AG09309 (cell line): ENCODE results near the gene CYP2R1.

ENCODE experiments used
- DNase-seq: peaks from one replicate; pipeline ENCODE4 v3.0.0-alpha.2; 2010; ENCODE audit warnings: low read depth
- H3K4me3 ChIP-seq: 2 replicates; pipeline ENCODE4 v1.5.1; 2011; ENCODE audit warnings: mild to moderate bottlenecking, low read depth, low read length, moderate library complexity; ENCODE audit not compliant: control insufficient read depth
- CTCF ChIP-seq: IDR thresholded peaks from 2 replicates; pipeline ENCODE4 v1.5.1; 2011; ENCODE audit warnings: mild to moderate bottlenecking, low read depth, low read length, inconsistent platforms; ENCODE audit not compliant: insufficient read depth, control insufficient read depth; ENCODE audit errors: missing control alignments

The CYP2R1 gene

GRCh38 chr11:14906578-14906977 lies 14.5 kb upstream of the CYP2R1 start:
- DNase-seq: no peak

DNA sequence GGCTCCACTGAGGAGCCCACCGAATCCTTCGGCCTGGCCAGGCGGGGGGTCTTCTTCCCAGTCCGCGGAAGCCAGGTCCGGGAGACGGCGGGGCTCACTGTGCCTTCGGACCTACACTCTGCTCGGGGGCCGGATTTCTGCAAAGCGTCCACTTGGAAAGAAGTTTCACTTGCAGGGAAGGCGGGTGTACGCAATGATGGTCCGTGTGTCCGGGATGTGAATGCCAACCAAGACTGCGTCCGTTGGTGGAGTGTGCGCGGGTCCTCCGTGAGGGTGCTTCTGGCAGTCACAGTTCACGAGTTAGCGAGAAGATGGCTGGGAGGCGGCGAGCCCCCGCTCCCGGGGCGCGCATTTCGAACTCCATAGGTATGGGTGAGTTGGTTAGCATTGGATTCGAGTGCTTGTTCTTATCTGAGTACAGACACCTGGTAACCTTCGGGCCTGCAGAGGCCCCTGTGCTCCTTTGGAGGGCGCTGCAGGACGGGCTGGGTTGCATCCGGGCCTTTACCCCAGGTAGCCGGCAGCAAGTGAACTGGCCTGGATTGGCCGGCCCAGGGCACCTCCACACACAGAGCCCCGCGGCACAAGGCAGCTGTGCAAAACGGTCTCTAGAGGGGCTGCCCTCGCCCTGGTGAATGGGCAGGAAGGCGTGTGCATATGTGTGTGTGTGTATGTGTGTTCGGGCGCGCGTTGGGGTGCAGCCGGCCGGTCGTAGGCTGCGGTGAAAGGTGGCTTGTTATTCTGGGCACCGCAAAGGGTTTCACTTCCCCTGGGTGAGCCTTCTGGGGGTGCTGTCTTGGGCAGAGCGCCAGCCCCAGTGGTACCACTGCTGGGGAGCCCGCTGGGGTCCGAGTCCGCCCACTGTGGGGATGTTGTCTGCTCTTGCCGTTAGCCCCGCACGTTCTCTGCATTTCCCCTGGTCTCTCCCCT lies 13.3 kb upstream of the CYP2R1 start:
- TF ChIP-seq CTCF: peak; percentile 19
- H3K4me3 ChIP-seq: peak overlapping the region; percentile 45
- DNase-seq: no peak

More at GRCh38 chr11:14906578-14906977, 14.5 kb upstream of the CYP2R1 start:
- H3K4me3 ChIP-seq: no peak overlapping the region
- no peak for TF ChIP-seq CTCF

GRCh38 chr11:14904745-14905103 lies 12.7 kb upstream of the CYP2R1 start:
- TF ChIP-seq CTCF: peak; percentile 84
- DNase-seq: no peak
- H3K4me3 ChIP-seq: peak overlapping the region; percentile 45

GRCh38 chr11:14902650-14903350 lies 10.8 kb upstream of the CYP2R1 start:
- TF ChIP-seq CTCF: no peak
- no peak for DNase-seq
- H3K4me3 ChIP-seq: no peak overlapping the region

DNA sequence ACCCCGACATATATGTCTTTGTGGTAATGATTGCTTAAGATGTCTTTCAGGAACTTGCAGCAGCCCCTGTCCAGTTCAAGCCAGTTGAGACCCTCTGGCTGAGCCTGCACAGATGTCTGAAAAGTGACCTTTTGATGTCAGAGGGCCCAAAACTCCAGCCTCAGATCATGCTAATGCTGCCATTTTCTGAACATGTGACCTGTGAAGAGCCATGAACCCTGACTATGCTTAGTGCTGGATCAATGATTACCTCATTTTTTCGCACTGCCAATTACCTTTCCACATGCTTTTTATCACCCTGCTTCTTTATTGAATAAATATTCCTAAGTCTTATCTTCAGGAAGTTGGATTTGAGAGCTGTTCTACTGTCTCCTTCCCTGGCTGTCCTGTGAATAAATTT lies 6.9 kb upstream of the CYP2R1 start:
- TF ChIP-seq CTCF: no peak
- DNase-seq: no peak
- H3K4me3 ChIP-seq: no peak overlapping the region

DNA sequence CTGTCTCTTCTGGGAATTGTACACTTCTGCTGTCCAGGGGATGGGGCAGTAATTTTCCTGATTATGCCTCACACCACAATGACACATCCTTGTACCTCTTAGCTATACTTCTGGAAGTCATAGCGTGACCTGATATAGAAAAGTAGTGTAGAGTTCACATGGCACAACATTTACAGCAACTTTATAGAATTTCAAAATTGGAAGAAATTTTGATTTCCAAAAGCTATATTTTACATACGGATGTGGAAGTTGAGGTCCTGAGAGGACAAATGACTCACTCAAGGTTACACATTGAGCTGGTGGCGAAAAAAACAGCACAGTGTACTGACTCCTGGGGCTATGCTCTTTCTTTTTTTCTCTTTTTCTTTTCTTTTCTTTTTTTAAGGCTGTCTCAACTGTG lies 6.3 kb upstream of the CYP2R1 start:
- H3K4me3 ChIP-seq: no peak overlapping the region
- TF ChIP-seq CTCF: no peak
- DNase-seq: no peak
